Upper lobe of right lung (tissue), 1 donor: ENCODE results near the gene NDUFC2. TPM values are rescaled to one million over a fixed set of nuclear protein-coding genes. Genes with fewer than 3 reads are reported as not detected.

Experiments used
- ATAC-seq: fragments of 200-7000 bp; cut with Tn5 transposase; one replicate; pipeline ENCODE4 v1.9.1; 2020; ENCODE audit warnings: mild to moderate bottlenecking, moderate library complexity
- DNase-seq: peaks from one replicate; pipeline ENCODE4 v3.0.0-alpha.2; 2020
- H3K27ac ChIP-seq: fragments of 200-600 bp; one replicate; pipeline ENCODE4 v1.8.0; 2022
- H3K27me3 ChIP-seq: fragments of 200-600 bp; one replicate; pipeline ENCODE4 v1.8.0; 2022; ENCODE audit warnings: mild to moderate bottlenecking
- H3K36me3 ChIP-seq: fragments of 200-600 bp; one replicate; pipeline ENCODE4 v1.8.0; 2022
- H3K4me1 ChIP-seq: fragments of 200-600 bp; one replicate; pipeline ENCODE4 v1.8.0; 2022
- H3K4me3 ChIP-seq: fragments of 200-600 bp; one replicate; pipeline ENCODE4 v1.8.0; 2022; ENCODE audit warnings: mild to moderate bottlenecking
- H3K9me3 ChIP-seq: fragments of 200-600 bp; one replicate; pipeline ENCODE4 v1.8.0; 2022
- CTCF ChIP-seq: fragments of 200-600 bp; IDR thresholded peaks from one replicate; pipeline ENCODE4 v1.8.0; 2022; ENCODE audit warnings: antibody characterized with exemption
- intact Hi-C: fragments of 100-400 bp; cut with DNase I; formaldehyde crosslinking; loops from one replicate; pipeline ENCODE4 v1.11.0; 2022
- total RNA-seq: library from RNA; stranded (reverse); fragmentation: NEBNext Ultra II Directional; extraction: Animal tissue kit (Norgen Biotek cat#: 25700); gene quantifications from one replicate; pipeline ENCODE4 v1.2.1, GENCODE V29; 2021
- donor health status: DM: no; HTN: yes; CAD: no; lungs with severe emphysema.

Gene NDUFC2
- total RNA-seq, 1 donor from 2014 or later = 140 TPM

GRCh38 chr11:78054971-78055370, 24.7 kb downstream of the NDUFC2 start:
- ATAC-seq = no peak
- H3K4me1 ChIP-seq = no peaks in the 10 kb centered on the region
- H3K9me3 ChIP-seq = no peaks in the 10 kb centered on the region
- no peaks in the 10 kb centered on the region for H3K36me3 ChIP-seq
- no peak overlapping the region for H3K4me3 ChIP-seq
- no peak for DNase-seq
- H3K27ac ChIP-seq = no peak overlapping the region
- TF ChIP-seq CTCF = no peak
- intact Hi-C loops = no loop called here
- no peaks in the 10 kb centered on the region for H3K27me3 ChIP-seq

- Histone ChIP-seq H3K4me3 (no peak overlapping the region), H3K27ac (no peak overlapping the region), H3K27me3 (no peaks in the 10 kb centered on the region), H3K9me3 (no peaks in the 10 kb centered on the region), H3K36me3 (no peaks in the 10 kb centered on the region), H3K4me1 (no peaks in the 10 kb centered on the region)
- ATAC-seq (no peak), DNase-seq (no peak)
- TF ChIP-seq CTCF = no peak
- intact Hi-C loops = no loop called here
Measured at GRCh38 chr11:78050964-78051831, 28.5 kb downstream of the NDUFC2 start.

- DNase-seq (no peak), ATAC-seq (no peak)
- no peak overlapping the region for H3K4me3 ChIP-seq
- no peak for TF ChIP-seq CTCF
- intact Hi-C loops = no loop called here
- H3K36me3 ChIP-seq = no peaks in the 10 kb centered on the region
- no peaks in the 10 kb centered on the region for H3K9me3 ChIP-seq
- no peak overlapping the region for H3K27ac ChIP-seq
- H3K27me3 ChIP-seq = no peaks in the 10 kb centered on the region
- peaks cover 9% of the 10 kb centered on the region for H3K4me1 ChIP-seq
Measured at GRCh38 chr11:78049348-78049747, 30.3 kb downstream of the NDUFC2 start.

GRCh38 chr11:78048561-78048960, 31.1 kb downstream of the NDUFC2 start:
- H3K27me3 ChIP-seq = no peaks in the 10 kb centered on the region
- H3K4me1 ChIP-seq = peaks cover 9% of the 10 kb centered on the region
- no peaks in the 10 kb centered on the region for H3K36me3 ChIP-seq
- ATAC-seq = no peak
- H3K4me3 ChIP-seq = no peak overlapping the region
- no peak for DNase-seq
- TF ChIP-seq CTCF = no peak
- no peak overlapping the region for H3K27ac ChIP-seq
- H3K9me3 ChIP-seq = no peaks in the 10 kb centered on the region
- intact Hi-C loops = no loop called here

- H3K9me3 ChIP-seq = no peaks in the 10 kb centered on the region
- no peak for TF ChIP-seq CTCF
- peak overlapping the region; percentile 50 for H3K4me3 ChIP-seq
- intact Hi-C loops = no loop called here
- no peaks in the 10 kb centered on the region for H3K27me3 ChIP-seq
- DNase-seq (no peak), ATAC-seq (no peak)
- H3K27ac ChIP-seq = no peak overlapping the region
- no peaks in the 10 kb centered on the region for H3K36me3 ChIP-seq
- peaks cover 9% of the 10 kb centered on the region for H3K4me1 ChIP-seq
Measured at GRCh38 chr11:78046486-78046854, 33.2 kb downstream of the NDUFC2 start.
